Endothelial cell of umbilical vein (primary cell): Measurements from ENCODE around the gene ZNF689. TPM values are rescaled to one million over a fixed set of nuclear protein-coding genes. Genes with fewer than 3 reads are reported as not detected.

ENCODE experiments used
- BruUV-seq: library from RNA; stranded (reverse); fragments of 400-500 nt; replicated peaks from 2 replicates; lab custom pipeline; 2021; lab: Mats Ljungman, UMichigan
- CTCF ChIA-PET: fragments of 300-600, 350-600 bp; sonication (Branson Sonifier 250); formaldehyde crosslinking; loops from one replicate; lab custom pipeline; 2021; ENCODE audit warnings: antibody characterized with exemption, inconsistent platforms; lab: Charles Lee
- POLR2A ChIA-PET: fragments of 300-600, 350-600 bp; sonication (Branson Sonifier 250); formaldehyde crosslinking; loops from one replicate; lab custom pipeline; 2021; ENCODE audit warnings: antibody characterized with exemption, inconsistent platforms; lab: Charles Lee
- DNase-seq: peaks from one replicate; pipeline ENCODE4 v3.0.0-alpha.2; 2011; ENCODE audit warnings: low read depth, low spot score
- FAIRE-seq: peaks from 2 replicates; lab custom pipeline; 2011; peaks lifted over from hg19 to GRCh38; lab: Jason Lieb, UNC
- H2AFZ ChIP-seq: 2 replicates; pipeline ENCODE4 v1.6.0; 2012; ENCODE audit warnings: low read depth, low read length, control low read depth, inconsistent platforms
- H3K27ac ChIP-seq: 2 replicates; pipeline ENCODE4 v1.5.1; 2011; ENCODE audit warnings: low read depth, mild to moderate bottlenecking, control low read depth, low read length, moderate library complexity; ENCODE audit not compliant: insufficient read depth
- H3K27me3 ChIP-seq, 2 experiments: 2 replicates each; pipeline versions ENCODE4 v1.6.0 to v1.6.1; 2011; ENCODE audit warnings: low read length in 2 of 2, mixed read lengths in 1 of 2; ENCODE audit not compliant: control insufficient read depth in 2 of 2, insufficient read depth in 2 of 2
- H3K36me3 ChIP-seq, 2 experiments: 2 replicates in 1 of 2; 3 replicates in 1 of 2; pipeline ENCODE4 v1.5.1; 2011; ENCODE audit warnings: low read length in 2 of 2, mild to moderate bottlenecking in 1 of 2, moderate library complexity in 1 of 2; ENCODE audit not compliant: control insufficient read depth in 2 of 2, insufficient read depth in 2 of 2; ENCODE audit errors: extremely low read depth in 1 of 2
- H3K4me1 ChIP-seq: 3 replicates; pipeline ENCODE4 v1.5.1; 2011; ENCODE audit warnings: mild to moderate bottlenecking, low read length; ENCODE audit not compliant: control insufficient read depth, insufficient read depth; ENCODE audit errors: extremely low read depth
- H3K4me2 ChIP-seq: 2 replicates; pipeline ENCODE4 v1.6.1; 2011; ENCODE audit warnings: low read length, control low read depth, mixed read lengths; ENCODE audit not compliant: insufficient read depth
- H3K4me3 ChIP-seq, 3 experiments: fragments of 200-600 bp in 1 of 3; sonication (generic), shearing (Covaris generic) in 1 of 3; replicated peaks in 1 of 3; 2 replicates each; pipeline ENCODE4 v1.5.1; 2011 to 2016; ENCODE audit warnings: control low read depth in 3 of 3, low read length in 3 of 3, mild to moderate bottlenecking in 2 of 3, inconsistent platforms in 1 of 3, low read depth in 1 of 3, moderate library complexity in 1 of 3; ENCODE audit not compliant: insufficient read depth in 1 of 3
- H3K79me2 ChIP-seq: 2 replicates; pipeline ENCODE4 v1.6.0; 2012; ENCODE audit warnings: low read length, inconsistent platforms; ENCODE audit not compliant: control insufficient read depth, insufficient read depth
- H3K9ac ChIP-seq: replicated peaks from 2 replicates; pipeline ENCODE3; 2011; ENCODE audit warnings: low read length, control low read depth; ENCODE audit not compliant: insufficient read depth; ENCODE audit errors: extremely low read depth
- H3K9me1 ChIP-seq: replicated peaks from 3 replicates; pipeline ENCODE4 v1.6.0; 2011; ENCODE audit warnings: mild to moderate bottlenecking, low read length; ENCODE audit not compliant: control insufficient read depth, insufficient read depth; ENCODE audit errors: extremely low read depth
- H3K9me3 ChIP-seq: replicated peaks from 2 replicates; pipeline ENCODE4 v1.5.1; 2012; ENCODE audit warnings: low read length, inconsistent platforms; ENCODE audit not compliant: control insufficient read depth, insufficient read depth
- H4K20me1 ChIP-seq: replicated peaks from 2 replicates; pipeline ENCODE3; 2011; ENCODE audit warnings: mild to moderate bottlenecking, low read length; ENCODE audit not compliant: control insufficient read depth, insufficient read depth; ENCODE audit errors: extremely low read depth
- CTCF ChIP-seq, 2 donors: IDR thresholded peaks; 1 replicate in 1 of 2; 2 replicates in 1 of 2; pipeline ENCODE4 v1.5.1; 2011; ENCODE audit warnings: low read length in 2 of 2, mild to moderate bottlenecking in 2 of 2, moderate library complexity in 2 of 2, control low read depth in 1 of 2, inconsistent platforms in 1 of 2, low read depth in 1 of 2; ENCODE audit not compliant: insufficient read depth in 1 of 2; ENCODE audit errors: extremely low read depth in 1 of 2
- EZH2 ChIP-seq: IDR thresholded peaks from 2 replicates; pipeline ENCODE4 v1.6.1; 2012; ENCODE audit warnings: borderline replicate concordance, low read depth, mild to moderate bottlenecking, moderate library complexity, low read length, inconsistent platforms; ENCODE audit not compliant: severe bottlenecking
- FOS ChIP-seq: IDR thresholded peaks from 2 replicates; pipeline ENCODE4 v1.6.1; 2011; ENCODE audit warnings: mild to moderate bottlenecking, low read length, moderate library complexity, borderline replicate concordance; ENCODE audit not compliant: insufficient read depth
- GATA2 ChIP-seq: IDR thresholded peaks from 2 replicates; pipeline ENCODE4 v1.7.0; 2011; ENCODE audit warnings: low read depth, mild to moderate bottlenecking, moderate library complexity, mixed read lengths, low read length; ENCODE audit not compliant: insufficient read length, insufficient read depth
- JUN ChIP-seq: IDR thresholded peaks from 2 replicates; pipeline ENCODE4 v1.6.1; 2011; ENCODE audit warnings: borderline replicate concordance, low read depth; ENCODE audit not compliant: insufficient read length, insufficient read depth
- MYC ChIP-seq: IDR thresholded peaks from one replicate; pipeline ENCODE4 v1.6.1; 2011; ENCODE audit warnings: mild to moderate bottlenecking, low read depth, low read length
- POLR2A ChIP-seq: IDR thresholded peaks from 2 replicates; pipeline ENCODE4 v1.6.1; 2012; ENCODE audit warnings: low read depth, mild to moderate bottlenecking, control low read depth, low read length
- POLR2AphosphoS5 ChIP-seq: IDR thresholded peaks from 2 replicates; pipeline ENCODE4 v1.6.1; 2012; ENCODE audit warnings: low read depth, mild to moderate bottlenecking, control low read depth, low read length, moderate library complexity; ENCODE audit not compliant: insufficient read depth
- dilution Hi-C: fragments of 300-500 bp; cut with MboI; formaldehyde crosslinking; loops from one replicate; pipeline ENCODE4 v1.15.0; 2019; ENCODE audit warnings: low sequenced_read_pairs; ENCODE audit not compliant: extremely low pct_ligation_motif_present
- intact Hi-C: fragments of 100-400 bp; cut with micrococcal nuclease; formaldehyde crosslinking; loops from one replicate; pipeline ENCODE4 v1.10.0; 2022
- polyA plus RNA-seq, 4 experiments: library from polyadenylated mRNA; depleted of rRNA in 3 of 4; stranded (reverse) in 3 of 4; unstranded in 1 of 4; fragments of >200 nt; gene quantifications; 2 replicates each; pipeline versions ENCODE4 v1.2.1 to v1.2.3, GENCODE V29; 2011 to 2012; ENCODE audit warnings: missing spikeins in 1 of 4
- total RNA-seq: library from RNA; stranded (reverse); gene quantifications from 2 replicates; pipeline ENCODE4 v1.2.3, GENCODE V29; 2021
- TF ChIP-seq, protein P1 (sequence below): IDR thresholded peaks from 2 replicates; pipeline ENCODE4 v1.6.1; 2011; ENCODE audit not compliant: insufficient read depth, insufficient read length

Gene ZNF689
- total and polyA plus RNA-seq, 2 donors (not counting 3 experiments of a cell fraction or from before 2014, with no cell fraction given), result 7.5 to 8.4 TPM

- no peak for FAIRE-seq
- Histone ChIP-seq H3K9ac (no peak overlapping the region), H3K27ac (no peak overlapping the region), H3K4me3 (no peak overlapping the region), H3K36me3 (no peaks in the 10 kb centered on the region), H3K4me2 (no peak overlapping the region), H3K9me1 (no peaks in the 10 kb centered on the region), H3K79me2 (peaks cover 5% of the 10 kb centered on the region), H3K4me1 (peaks cover 11% of the 10 kb centered on the region), H2AFZ (no peak overlapping the region), H3K9me3 (no peaks in the 10 kb centered on the region), H3K27me3 (no peaks in the 10 kb centered on the region), H4K20me1 (no peaks in the 10 kb centered on the region)
- dilution Hi-C loops, result no loop called here
- BruUV-seq, result no TSS peak
- TF ChIP-seq POLR2AphosphoS5, result no peak
- TF ChIP-seq FOS, result no peak
- no peak for TF ChIP-seq EZH2
- no peak for TF ChIP-seq JUN
- TF ChIP-seq POLR2A, result no peak
- no peak for TF ChIP-seq GATA2
- TF ChIP-seq MYC, result no peak
- no peak for TF ChIP-seq CTCF (IDR thresholded peaks at IDR 0.05; ENCODE audit: extremely low read depth in 1 of 2, insufficient read depth in 1 of 2, low read depth in 1 of 2, low read length in 2 of 2)
- TF ChIP-seq, protein P1, sequence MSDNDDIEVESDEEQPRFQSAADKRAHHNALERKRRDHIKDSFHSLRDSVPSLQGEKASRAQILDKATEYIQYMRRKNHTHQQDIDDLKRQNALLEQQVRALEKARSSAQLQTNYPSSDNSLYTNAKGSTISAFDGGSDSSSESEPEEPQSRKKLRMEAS, result no peak
- intact Hi-C loops, result no loop called here
- DNase-seq, result no peak
- POLR2A ChIA-PET, result no interaction called here
- CTCF ChIA-PET, result no interaction called here
Observed at GRCh38 chr16:30647274-30647571, 37.0 kb upstream of the ZNF689 start.
